DND-41 (cell line): ENCODE data around the gene DNM3.

Experiments
- CTCF ChIP-seq: IDR thresholded peaks from 2 replicates; pipeline ENCODE4 v1.5.1; 2012; ENCODE audit warnings: borderline replicate concordance, low read length, moderate library complexity, mild to moderate bottlenecking; ENCODE audit not compliant: poor library complexity, severe bottlenecking; ENCODE audit errors: extremely low read depth
- EZH2 ChIP-seq: IDR thresholded peaks from 3 replicates; pipeline ENCODE4 v1.6.1; 2012; ENCODE audit warnings: borderline replicate concordance, low read depth, mild to moderate bottlenecking, moderate library complexity, low read length, inconsistent platforms; ENCODE audit not compliant: severe bottlenecking

- TF ChIP-seq EZH2 (no peak), CTCF (no peak)
Observed at GRCh38 chr1:172241540-172241939, 400.2 kb downstream of the DNM3 start.
